A673 (cell line): ENCODE measurements around the gene MTMR3.

Experiments
- CTCF ChIP-seq: fragments of 300-800, 200-600 bp; sonication (generic); conservative IDR thresholded peaks from 2 replicates; pipeline ENCODE4 v1.5.1; 2017; ENCODE audit warnings: low read depth, mild to moderate bottlenecking, antibody characterized with exemption, low read length, moderate library complexity, mixed read lengths
- EZH2 ChIP-seq: fragments of 200-600 bp; sonication (generic); IDR thresholded peaks from 2 replicates; pipeline ENCODE4 v1.6.1; 2017; ENCODE audit warnings: borderline replicate concordance, low read depth, mild to moderate bottlenecking, mixed read lengths, antibody characterized with exemption, low read length; ENCODE audit not compliant: poor library complexity, severe bottlenecking

GRCh38 chr22:30036656-30037055, 153.7 kb downstream of the MTMR3 start:
- TF ChIP-seq CTCF (no peak), EZH2 (no peak)
